Sigmoid colon (tissue), 4 donors: ENCODE results near the gene SOBP.

Experiments used
- POLR2A ChIP-seq, 2 donors: fragments of 450-650 bp; IDR thresholded peaks; one replicate each; pipeline ENCODE4 v1.6.1; 2016; ENCODE audit warnings: antibody characterized with exemption in 2 of 2, mild to moderate bottlenecking in 2 of 2, moderate library complexity in 2 of 2
- POLR2AphosphoS5 ChIP-seq, 4 donors: sonication (generic); formaldehyde crosslinking; IDR thresholded peaks; one replicate each; pipeline ENCODE4 v1.6.1; 2017; ENCODE audit warnings: antibody characterized with exemption in 4 of 4
- TF ChIP-seq, protein P1 (sequence below), 4 experiments: fragments of 450-650 bp in 3 of 4; fragments of 200-600 bp in 1 of 4; IDR thresholded peaks; one replicate each; pipeline ENCODE4 v1.5.1; 2016 to 2019; ENCODE audit warnings: antibody characterized with exemption in 4 of 4, mild to moderate bottlenecking in 3 of 4, moderate library complexity in 2 of 4

DNA sequence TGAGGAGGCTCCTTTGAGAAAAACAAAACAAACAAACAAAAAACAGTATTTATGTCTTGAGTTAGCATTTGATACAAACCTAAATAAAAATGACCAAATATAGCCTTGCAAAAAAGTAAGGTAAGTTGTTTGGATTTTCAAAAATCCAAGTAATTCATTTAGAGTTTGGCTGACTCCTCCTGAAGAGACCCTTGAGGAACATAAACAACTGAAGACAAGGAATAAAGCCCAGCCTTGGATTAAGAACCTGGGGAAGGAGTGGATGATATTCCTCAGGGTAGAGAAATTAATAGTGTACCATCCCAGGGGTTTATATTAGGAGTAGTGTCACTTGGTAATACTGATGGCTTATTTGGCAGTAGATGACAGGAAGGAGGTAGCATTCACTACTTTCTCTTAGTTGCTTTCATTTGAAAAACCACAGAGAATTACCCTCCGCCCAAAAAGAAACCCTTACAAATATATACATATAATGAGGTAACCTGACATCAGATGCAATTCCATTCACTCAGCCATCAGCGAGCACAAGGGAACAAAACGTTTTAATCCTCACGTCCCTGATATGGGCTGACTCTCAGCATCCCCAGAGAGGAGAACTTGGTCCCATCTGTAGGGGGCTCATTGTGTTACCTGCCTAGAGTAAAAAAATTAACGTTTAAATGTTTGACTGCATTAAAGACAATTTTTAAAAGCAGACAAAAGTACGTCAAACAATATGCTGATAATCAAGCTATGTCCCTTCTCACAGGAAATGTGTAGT, 57.0 kb downstream of the SOBP start:
- no peak for TF ChIP-seq POLR2A (IDR thresholded peaks at IDR 0.05)
- TF ChIP-seq, protein P1, sequence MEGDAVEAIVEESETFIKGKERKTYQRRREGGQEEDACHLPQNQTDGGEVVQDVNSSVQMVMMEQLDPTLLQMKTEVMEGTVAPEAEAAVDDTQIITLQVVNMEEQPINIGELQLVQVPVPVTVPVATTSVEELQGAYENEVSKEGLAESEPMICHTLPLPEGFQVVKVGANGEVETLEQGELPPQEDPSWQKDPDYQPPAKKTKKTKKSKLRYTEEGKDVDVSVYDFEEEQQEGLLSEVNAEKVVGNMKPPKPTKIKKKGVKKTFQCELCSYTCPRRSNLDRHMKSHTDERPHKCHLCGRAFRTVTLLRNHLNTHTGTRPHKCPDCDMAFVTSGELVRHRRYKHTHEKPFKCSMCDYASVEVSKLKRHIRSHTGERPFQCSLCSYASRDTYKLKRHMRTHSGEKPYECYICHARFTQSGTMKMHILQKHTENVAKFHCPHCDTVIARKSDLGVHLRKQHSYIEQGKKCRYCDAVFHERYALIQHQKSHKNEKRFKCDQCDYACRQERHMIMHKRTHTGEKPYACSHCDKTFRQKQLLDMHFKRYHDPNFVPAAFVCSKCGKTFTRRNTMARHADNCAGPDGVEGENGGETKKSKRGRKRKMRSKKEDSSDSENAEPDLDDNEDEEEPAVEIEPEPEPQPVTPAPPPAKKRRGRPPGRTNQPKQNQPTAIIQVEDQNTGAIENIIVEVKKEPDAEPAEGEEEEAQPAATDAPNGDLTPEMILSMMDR (IDR thresholded peaks at IDR 0.05): no peak
- TF ChIP-seq POLR2AphosphoS5 (IDR thresholded peaks at IDR 0.05): no peak
